ENCODE results near the gene SOX14. TPM values are rescaled to one million over a fixed set of nuclear protein-coding genes. Genes with fewer than 3 reads are reported as not detected.
A peak's percentile ranks its signal among the peaks of the same experiment; 100 is the strongest.

SOX14 gene
- total RNA-seq, 1 experiment from 2014 or later = not detected

GRCh38 chr3:137770066-137770834 is 6.1 kb downstream of the SOX14 start:
- no TSS peak for BruUV-seq (replicated peaks)
- no peak overlapping the region for H3K27ac ChIP-seq (ENCODE audit: low read length)
- no peaks in the 10 kb centered on the region for H3K36me3 ChIP-seq (ENCODE audit: control insufficient read depth, insufficient read depth, low read length)
- CTCF ChIA-PET = no interaction called here
- H3K27me3 ChIP-seq (ENCODE audit: control insufficient read depth, insufficient read depth, low read length) = peaks cover 86% of the 10 kb centered on the region
- DNase-seq (ENCODE audit: low read depth, low spot score) (no peak), ATAC-seq (0 out of 2 replicates have a peak, but pooled peaks have one; percentile 25)
- in situ Hi-C loops (cut with HindIII; ENCODE audit: low pct_unique_long_range_greater_than_20kb, low sequenced_read_pairs) = no loop called here
- POLR2A ChIA-PET = no interaction called here
- peaks cover 20% of the 10 kb centered on the region for H3K4me1 ChIP-seq (ENCODE audit: control insufficient read depth, insufficient read depth, low read length)
- intact Hi-C loops (cut with micrococcal nuclease; ENCODE audit: unreplicated experiment) = no loop called here
- no peak overlapping the region for H3K4me3 ChIP-seq (ENCODE audit: low read depth in 2 of 2, low read length in 2 of 2)
- no peaks in the 10 kb centered on the region for H3K9me3 ChIP-seq (ENCODE audit: control insufficient read depth, insufficient read depth, low read depth, low read length)
- TF ChIP-seq POLR2AphosphoS5 (IDR thresholded peaks at IDR 0.05; ENCODE audit: low read depth, low read length) (no peak), SIN3A (IDR thresholded peaks at IDR 0.05; ENCODE audit: borderline replicate concordance, insufficient read depth, low read depth, low read length) (no peak), REST (IDR thresholded peaks at IDR 0.05; ENCODE audit: insufficient read depth in 1 of 2, low read depth in 2 of 2, low read length in 1 of 2) (no peak), CTCF (IDR thresholded peaks at IDR 0.05) (no peak), TCF7L2 (IDR thresholded peaks at IDR 0.05; ENCODE audit: low read depth, low read length) (no peak)

GRCh38 chr3:137770835-137771399 is 6.8 kb downstream of the SOX14 start:
- Histone ChIP-seq H3K36me3 (ENCODE audit: control insufficient read depth, insufficient read depth, low read length) (no peaks in the 10 kb centered on the region), H3K27ac (ENCODE audit: low read length) (no peak overlapping the region), H3K4me1 (ENCODE audit: control insufficient read depth, insufficient read depth, low read length) (peaks cover 17% of the 10 kb centered on the region), H3K27me3 (ENCODE audit: control insufficient read depth, insufficient read depth, low read length) (peaks cover 83% of the 10 kb centered on the region), H3K4me3 (ENCODE audit: low read depth in 2 of 2, low read length in 2 of 2) (peak overlapping the region; percentile 11 to 21; a peak in 2 of 4 replicates), H3K9me3 (ENCODE audit: control insufficient read depth, insufficient read depth, low read depth, low read length) (no peaks in the 10 kb centered on the region)
- TF ChIP-seq SIN3A (IDR thresholded peaks at IDR 0.05; ENCODE audit: borderline replicate concordance, insufficient read depth, low read depth, low read length) (no peak), REST (IDR thresholded peaks at IDR 0.05; ENCODE audit: insufficient read depth in 1 of 2, low read depth in 2 of 2, low read length in 1 of 2) (no peak), POLR2AphosphoS5 (IDR thresholded peaks at IDR 0.05; ENCODE audit: low read depth, low read length) (no peak), CTCF (IDR thresholded peaks at IDR 0.05) (no peak), TCF7L2 (IDR thresholded peaks at IDR 0.05; ENCODE audit: low read depth, low read length) (no peak)
- no TSS peak for BruUV-seq (replicated peaks)
- in situ Hi-C loops (cut with HindIII; ENCODE audit: low pct_unique_long_range_greater_than_20kb, low sequenced_read_pairs) = no loop called here
- ChIA-PET POLR2A (no interaction called here), CTCF (no interaction called here)
- ATAC-seq (peak; percentile 52), DNase-seq (ENCODE audit: low read depth, low spot score) (no peak)
- intact Hi-C loops (cut with micrococcal nuclease; ENCODE audit: unreplicated experiment) = no loop called here
